ENCODE results near the gene DOCK6. TPM values are rescaled to one million over a fixed set of nuclear protein-coding genes. Genes with fewer than 3 reads are reported as not detected.
A peak's percentile ranks its signal among the peaks of the same experiment; 100 is the strongest.

DOCK6 gene
- total RNA-seq, 1 experiment from 2014 or later: 88.8 TPM

- TF ChIP-seq, protein P1, sequence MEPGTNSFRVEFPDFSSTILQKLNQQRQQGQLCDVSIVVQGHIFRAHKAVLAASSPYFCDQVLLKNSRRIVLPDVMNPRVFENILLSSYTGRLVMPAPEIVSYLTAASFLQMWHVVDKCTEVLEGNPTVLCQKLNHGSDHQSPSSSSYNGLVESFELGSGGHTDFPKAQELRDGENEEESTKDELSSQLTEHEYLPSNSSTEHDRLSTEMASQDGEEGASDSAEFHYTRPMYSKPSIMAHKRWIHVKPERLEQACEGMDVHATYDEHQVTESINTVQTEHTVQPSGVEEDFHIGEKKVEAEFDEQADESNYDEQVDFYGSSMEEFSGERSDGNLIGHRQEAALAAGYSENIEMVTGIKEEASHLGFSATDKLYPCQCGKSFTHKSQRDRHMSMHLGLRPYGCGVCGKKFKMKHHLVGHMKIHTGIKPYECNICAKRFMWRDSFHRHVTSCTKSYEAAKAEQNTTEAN (CRISPR knock-in tag; IDR thresholded peaks at IDR 0.05): no peak
- TF ChIP-seq GTF2I (CRISPR knock-in tag; conservative IDR thresholded peaks at IDR 0.05): 0 out of 2 replicates have a peak, but pooled peaks have one; percentile 7
- peak; percentile 20; the same call in 1 of the 2 replicates for TF ChIP-seq NFE2L1 (CRISPR knock-in tag; IDR thresholded peaks at IDR 0.05)
Measured at GRCh38 chr19:11264452-11265176, 2.3 kb upstream of the DOCK6 start (continued).

GRCh38 chr19:11263726-11264125 is 1.4 kb upstream of the DOCK6 start:
- ChIA-PET CTCF (interaction anchor here (0.7 to 1.9 kb wide), 11 partner anchors 11 to 299 kb away, joined by 3 to 10 read pairs (median 3); partner anchors contain the start of genes KANK2 and SWSAP1), POLR2A (interaction anchor here (1.0 kb wide), 1 partner anchor 21 kb away, joined by 3 read pairs; no protein-coding TSS in a partner anchor)
- Mint-ChIP-seq H3K4me1 (peaks cover 18% of the 10 kb centered on the region), H3K36me3 (no peaks in the 10 kb centered on the region), H3K27ac (no peak overlapping the region), H3K9me3 (no peaks in the 10 kb centered on the region), H3K4me3 (peak overlapping the region; percentile 78; the same call in 1 of the 2 replicates), H3K27me3 (ENCODE audit: low read depth) (no peaks in the 10 kb centered on the region; the same call in 1 of the 2 replicates)
- TF ChIP-seq AFF4 (CRISPR knock-in tag; IDR thresholded peaks at IDR 0.05; ENCODE audit: borderline replicate concordance): no peak
- no peak for TF ChIP-seq FOXJ3 (CRISPR knock-in tag; IDR thresholded peaks at IDR 0.05; ENCODE audit: borderline replicate concordance)
- TF ChIP-seq, protein P2, sequence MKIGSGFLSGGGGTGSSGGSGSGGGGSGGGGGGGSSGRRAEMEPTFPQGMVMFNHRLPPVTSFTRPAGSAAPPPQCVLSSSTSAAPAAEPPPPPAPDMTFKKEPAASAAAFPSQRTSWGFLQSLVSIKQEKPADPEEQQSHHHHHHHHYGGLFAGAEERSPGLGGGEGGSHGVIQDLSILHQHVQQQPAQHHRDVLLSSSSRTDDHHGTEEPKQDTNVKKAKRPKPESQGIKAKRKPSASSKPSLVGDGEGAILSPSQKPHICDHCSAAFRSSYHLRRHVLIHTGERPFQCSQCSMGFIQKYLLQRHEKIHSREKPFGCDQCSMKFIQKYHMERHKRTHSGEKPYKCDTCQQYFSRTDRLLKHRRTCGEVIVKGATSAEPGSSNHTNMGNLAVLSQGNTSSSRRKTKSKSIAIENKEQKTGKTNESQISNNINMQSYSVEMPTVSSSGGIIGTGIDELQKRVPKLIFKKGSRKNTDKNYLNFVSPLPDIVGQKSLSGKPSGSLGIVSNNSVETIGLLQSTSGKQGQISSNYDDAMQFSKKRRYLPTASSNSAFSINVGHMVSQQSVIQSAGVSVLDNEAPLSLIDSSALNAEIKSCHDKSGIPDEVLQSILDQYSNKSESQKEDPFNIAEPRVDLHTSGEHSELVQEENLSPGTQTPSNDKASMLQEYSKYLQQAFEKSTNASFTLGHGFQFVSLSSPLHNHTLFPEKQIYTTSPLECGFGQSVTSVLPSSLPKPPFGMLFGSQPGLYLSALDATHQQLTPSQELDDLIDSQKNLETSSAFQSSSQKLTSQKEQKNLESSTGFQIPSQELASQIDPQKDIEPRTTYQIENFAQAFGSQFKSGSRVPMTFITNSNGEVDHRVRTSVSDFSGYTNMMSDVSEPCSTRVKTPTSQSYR (CRISPR knock-in tag; IDR thresholded peaks at IDR 0.05): no peak
- no peak for TF ChIP-seq RORB (CRISPR knock-in tag; IDR thresholded peaks at IDR 0.05)
- TF ChIP-seq ZBTB21 (CRISPR knock-in tag; IDR thresholded peaks at IDR 0.05; ENCODE audit: borderline replicate concordance): no peak
- TF ChIP-seq GABPB1 (CRISPR knock-in tag; IDR thresholded peaks at IDR 0.05): no peak
- TF ChIP-seq CREM (CRISPR knock-in tag; IDR thresholded peaks at IDR 0.05): no peak
- TF ChIP-seq, protein P3, sequence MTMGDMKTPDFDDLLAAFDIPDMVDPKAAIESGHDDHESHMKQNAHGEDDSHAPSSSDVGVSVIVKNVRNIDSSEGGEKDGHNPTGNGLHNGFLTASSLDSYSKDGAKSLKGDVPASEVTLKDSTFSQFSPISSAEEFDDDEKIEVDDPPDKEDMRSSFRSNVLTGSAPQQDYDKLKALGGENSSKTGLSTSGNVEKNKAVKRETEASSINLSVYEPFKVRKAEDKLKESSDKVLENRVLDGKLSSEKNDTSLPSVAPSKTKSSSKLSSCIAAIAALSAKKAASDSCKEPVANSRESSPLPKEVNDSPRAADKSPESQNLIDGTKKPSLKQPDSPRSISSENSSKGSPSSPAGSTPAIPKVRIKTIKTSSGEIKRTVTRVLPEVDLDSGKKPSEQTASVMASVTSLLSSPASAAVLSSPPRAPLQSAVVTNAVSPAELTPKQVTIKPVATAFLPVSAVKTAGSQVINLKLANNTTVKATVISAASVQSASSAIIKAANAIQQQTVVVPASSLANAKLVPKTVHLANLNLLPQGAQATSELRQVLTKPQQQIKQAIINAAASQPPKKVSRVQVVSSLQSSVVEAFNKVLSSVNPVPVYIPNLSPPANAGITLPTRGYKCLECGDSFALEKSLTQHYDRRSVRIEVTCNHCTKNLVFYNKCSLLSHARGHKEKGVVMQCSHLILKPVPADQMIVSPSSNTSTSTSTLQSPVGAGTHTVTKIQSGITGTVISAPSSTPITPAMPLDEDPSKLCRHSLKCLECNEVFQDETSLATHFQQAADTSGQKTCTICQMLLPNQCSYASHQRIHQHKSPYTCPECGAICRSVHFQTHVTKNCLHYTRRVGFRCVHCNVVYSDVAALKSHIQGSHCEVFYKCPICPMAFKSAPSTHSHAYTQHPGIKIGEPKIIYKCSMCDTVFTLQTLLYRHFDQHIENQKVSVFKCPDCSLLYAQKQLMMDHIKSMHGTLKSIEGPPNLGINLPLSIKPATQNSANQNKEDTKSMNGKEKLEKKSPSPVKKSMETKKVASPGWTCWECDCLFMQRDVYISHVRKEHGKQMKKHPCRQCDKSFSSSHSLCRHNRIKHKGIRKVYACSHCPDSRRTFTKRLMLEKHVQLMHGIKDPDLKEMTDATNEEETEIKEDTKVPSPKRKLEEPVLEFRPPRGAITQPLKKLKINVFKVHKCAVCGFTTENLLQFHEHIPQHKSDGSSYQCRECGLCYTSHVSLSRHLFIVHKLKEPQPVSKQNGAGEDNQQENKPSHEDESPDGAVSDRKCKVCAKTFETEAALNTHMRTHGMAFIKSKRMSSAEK (CRISPR knock-in tag; IDR thresholded peaks at IDR 0.05; ENCODE audit: borderline replicate concordance): no peak
- no peak for TF ChIP-seq GTF2I (CRISPR knock-in tag; conservative IDR thresholded peaks at IDR 0.05)
- no peak for TF ChIP-seq NR2C2 (CRISPR knock-in tag; IDR thresholded peaks at IDR 0.05)
- TF ChIP-seq ZNF138 (CRISPR knock-in tag; conservative IDR thresholded peaks at IDR 0.05): no peak
- TF ChIP-seq SMAD3 (CRISPR knock-in tag; IDR thresholded peaks at IDR 0.05; ENCODE audit: borderline replicate concordance): no peak
- DNase-seq (ENCODE audit: low spot score) (no peak), ATAC-seq (no peak)

Measured in WTC11 (cell line).